ENCODE data around the gene CACNG1.

Gene CACNG1, protein sequence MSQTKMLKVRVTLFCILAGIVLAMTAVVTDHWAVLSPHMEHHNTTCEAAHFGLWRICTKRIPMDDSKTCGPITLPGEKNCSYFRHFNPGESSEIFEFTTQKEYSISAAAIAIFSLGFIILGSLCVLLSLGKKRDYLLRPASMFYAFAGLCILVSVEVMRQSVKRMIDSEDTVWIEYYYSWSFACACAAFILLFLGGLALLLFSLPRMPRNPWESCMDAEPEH

DNA sequence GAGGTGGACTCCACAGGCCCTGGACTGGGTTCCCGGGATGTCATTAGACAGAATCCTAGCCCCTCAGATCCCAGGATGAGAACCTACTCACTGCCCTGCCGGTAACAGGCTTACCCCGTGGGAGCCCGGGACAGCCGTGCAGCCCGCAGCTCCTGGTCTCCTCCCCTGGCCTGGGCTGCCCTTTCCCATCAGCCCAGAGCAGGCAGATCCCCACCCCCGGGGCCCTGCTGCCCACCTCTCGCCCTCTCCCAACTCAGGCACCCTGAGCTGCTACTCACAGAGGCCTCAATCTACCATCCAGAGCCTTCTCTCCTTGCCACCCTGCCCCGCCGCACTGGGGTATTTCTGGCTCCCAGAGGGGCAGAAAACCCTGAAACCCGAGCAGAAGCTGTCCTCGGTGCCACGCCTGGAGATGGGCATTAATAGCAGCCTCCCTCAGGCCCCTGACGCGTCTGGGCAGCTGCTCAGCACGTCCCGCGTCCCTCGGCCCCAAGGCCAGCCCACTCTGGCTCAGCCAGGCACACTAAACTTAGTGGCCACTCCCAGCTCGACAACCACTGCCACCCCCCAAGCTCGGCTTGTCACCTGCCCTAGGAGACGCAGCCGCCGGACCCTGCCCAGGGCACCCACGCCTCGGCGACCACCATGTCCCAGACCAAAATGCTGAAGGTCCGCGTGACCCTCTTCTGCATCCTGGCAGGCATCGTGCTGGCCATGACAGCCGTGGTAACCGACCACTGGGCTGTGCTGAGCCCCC is at the start of gene CACNG1:
Gene CACNG1, plus strand, starts transcription at position 539 of the 757 bp plus-strand sequence. Its CDS starts 107 bp downstream, at position 646.
- H3K27ac Mint-ChIP-seq = no peak within 1 kb of the TSS
- no peaks in the 10 kb centered on the region for H3K27me3 Mint-ChIP-seq

DNA sequence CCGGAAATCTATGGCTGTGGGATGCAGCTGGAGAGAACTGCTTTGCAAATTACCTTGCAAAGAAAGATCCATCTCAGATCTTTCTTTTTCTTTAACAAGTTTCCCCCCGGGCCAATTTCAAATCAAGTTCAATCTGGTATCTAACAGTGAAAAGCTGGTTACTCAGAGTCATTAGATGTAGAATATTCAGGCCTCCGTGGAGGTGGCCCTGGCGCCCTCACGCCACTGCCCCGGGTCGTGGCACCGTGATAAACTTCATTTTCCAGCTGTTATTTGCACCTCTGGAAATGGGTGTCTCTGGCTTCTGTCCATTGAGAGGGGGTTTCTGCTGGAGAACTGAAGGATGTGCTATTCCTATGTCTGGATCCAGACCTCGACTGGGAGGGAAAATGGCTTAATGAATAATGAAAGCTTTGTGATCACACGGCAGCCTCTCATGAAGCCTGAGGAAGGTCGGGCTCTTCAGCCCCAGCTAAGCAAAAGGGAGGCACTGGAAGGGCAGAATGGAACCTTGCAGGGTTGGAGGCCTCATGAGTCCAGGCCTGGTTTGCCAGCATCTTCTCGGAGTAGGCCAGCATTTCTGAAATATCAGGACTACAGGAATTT is 49.3 kb upstream of the CACNG1 start:
- Mint-ChIP-seq H3K4me3 (no peak overlapping the region), H3K27me3 (peaks cover 4% of the 10 kb centered on the region), H3K36me3 (ENCODE audit: low read depth) (no peaks in the 10 kb centered on the region), H3K27ac (no peak overlapping the region), H3K9me3 (no peaks in the 10 kb centered on the region), H3K4me1 (ENCODE audit: low read depth) (no peaks in the 10 kb centered on the region)

More for the DNA sequence above, at the start of gene CACNG1:
- H3K9me3 Mint-ChIP-seq = peaks cover 11% of the 10 kb centered on the region
- no peaks in the 10 kb centered on the region for H3K4me1 Mint-ChIP-seq (ENCODE audit: low read depth)
- H3K36me3 Mint-ChIP-seq (ENCODE audit: low read depth) = peaks cover 9% of the 10 kb centered on the region
- H3K4me3 Mint-ChIP-seq = no peak within 1 kb of the TSS

DNA sequence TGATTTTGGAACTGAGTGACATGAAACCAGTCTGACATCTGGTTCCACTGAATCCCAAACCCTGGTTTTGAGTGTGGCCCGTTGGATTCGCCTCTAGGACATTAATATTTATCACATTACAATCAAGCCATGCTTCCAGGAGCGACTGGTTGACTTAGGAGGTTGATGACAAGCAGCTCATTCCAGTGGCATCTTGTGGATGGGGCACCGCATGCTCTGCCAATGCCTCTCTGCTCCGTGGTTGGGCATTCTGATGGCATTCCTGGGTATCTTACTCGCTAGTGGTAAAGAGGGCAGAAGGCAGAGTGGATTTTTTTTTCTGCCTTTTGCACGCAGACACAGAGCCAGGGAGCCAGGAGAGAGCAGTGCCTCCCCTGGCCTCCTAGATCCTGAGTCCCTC is 48.4 kb upstream of the CACNG1 start:
- H3K4me3 Mint-ChIP-seq = no peak overlapping the region
- no peak overlapping the region for H3K27ac Mint-ChIP-seq
- no peaks in the 10 kb centered on the region for H3K4me1 Mint-ChIP-seq (ENCODE audit: low read depth)
- H3K36me3 Mint-ChIP-seq (ENCODE audit: low read depth) = no peaks in the 10 kb centered on the region
- H3K27me3 Mint-ChIP-seq = no peaks in the 10 kb centered on the region
- no peaks in the 10 kb centered on the region for H3K9me3 Mint-ChIP-seq

DNA sequence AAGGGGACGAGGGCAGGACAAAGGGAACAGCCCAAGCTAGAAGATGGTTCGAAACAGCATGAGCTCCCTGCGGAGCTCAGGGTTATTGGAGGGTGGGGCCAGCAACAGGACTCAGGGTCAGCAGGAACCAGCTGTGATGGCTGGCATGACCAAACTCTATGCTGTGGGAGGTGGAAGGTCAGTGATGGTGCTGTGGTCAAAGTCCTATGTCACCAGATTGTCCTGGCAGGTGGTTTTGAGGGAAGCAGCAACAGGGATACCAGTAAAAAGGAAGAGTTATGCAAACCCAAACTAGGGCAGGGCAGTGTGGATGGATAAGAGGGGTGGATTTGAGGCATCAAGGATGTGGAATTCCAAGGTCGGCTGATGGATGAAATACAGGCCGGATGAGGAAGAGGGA is 47.4 kb upstream of the CACNG1 start:
- Mint-ChIP-seq H3K4me1 (ENCODE audit: low read depth) (no peaks in the 10 kb centered on the region), H3K4me3 (no peak overlapping the region), H3K27ac (no peak overlapping the region), H3K27me3 (no peaks in the 10 kb centered on the region), H3K9me3 (no peaks in the 10 kb centered on the region), H3K36me3 (ENCODE audit: low read depth) (no peaks in the 10 kb centered on the region)

DNA sequence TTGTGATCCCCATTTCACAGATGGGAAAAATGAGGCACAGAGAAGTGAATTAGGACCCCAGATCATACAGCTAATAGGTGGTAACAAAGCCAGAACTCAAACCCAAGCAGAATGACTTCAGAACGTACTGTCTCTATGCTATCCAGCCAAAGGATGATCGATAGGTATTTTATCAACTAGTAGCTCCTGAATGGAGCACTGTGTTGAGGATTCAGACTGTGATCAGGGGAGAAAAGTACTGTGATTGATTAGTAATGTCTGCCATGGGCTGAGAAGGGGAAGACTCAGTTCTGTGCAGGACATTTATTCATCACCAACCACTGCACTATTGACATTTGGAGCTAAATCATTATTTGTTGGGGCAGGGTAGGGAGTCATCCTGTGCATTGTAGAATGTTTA is 41.1 kb upstream of the CACNG1 start:
- Mint-ChIP-seq H3K36me3 (ENCODE audit: low read depth) (no peaks in the 10 kb centered on the region), H3K9me3 (no peaks in the 10 kb centered on the region), H3K4me3 (no peak overlapping the region), H3K27ac (no peak overlapping the region), H3K27me3 (peaks cover 4% of the 10 kb centered on the region), H3K4me1 (ENCODE audit: low read depth) (no peaks in the 10 kb centered on the region)

DNA sequence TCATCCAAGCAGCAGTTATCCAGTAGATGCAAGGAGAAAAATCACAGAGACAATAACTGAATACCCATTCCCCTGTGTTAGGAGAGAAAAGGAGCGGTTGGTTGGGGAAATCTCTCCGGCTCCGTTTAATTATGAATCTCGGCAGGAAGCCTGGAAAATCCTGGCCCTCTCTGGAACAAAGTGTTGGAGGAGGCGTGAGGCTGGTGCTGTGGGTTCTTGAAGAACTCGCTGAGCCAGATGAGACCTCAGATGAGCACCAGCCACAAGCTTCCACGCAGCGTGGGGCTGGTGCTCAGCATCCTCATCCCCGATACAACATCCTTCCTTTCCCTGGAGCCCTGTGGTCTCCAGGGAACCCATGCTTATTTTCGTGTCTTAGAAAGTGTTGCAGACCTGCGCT is 40.2 kb upstream of the CACNG1 start:
- Mint-ChIP-seq H3K27me3 (peaks cover 9% of the 10 kb centered on the region), H3K27ac (no peak overlapping the region), H3K4me1 (ENCODE audit: low read depth) (no peaks in the 10 kb centered on the region), H3K9me3 (no peaks in the 10 kb centered on the region), H3K4me3 (no peak overlapping the region), H3K36me3 (ENCODE audit: low read depth) (no peaks in the 10 kb centered on the region)

DNA sequence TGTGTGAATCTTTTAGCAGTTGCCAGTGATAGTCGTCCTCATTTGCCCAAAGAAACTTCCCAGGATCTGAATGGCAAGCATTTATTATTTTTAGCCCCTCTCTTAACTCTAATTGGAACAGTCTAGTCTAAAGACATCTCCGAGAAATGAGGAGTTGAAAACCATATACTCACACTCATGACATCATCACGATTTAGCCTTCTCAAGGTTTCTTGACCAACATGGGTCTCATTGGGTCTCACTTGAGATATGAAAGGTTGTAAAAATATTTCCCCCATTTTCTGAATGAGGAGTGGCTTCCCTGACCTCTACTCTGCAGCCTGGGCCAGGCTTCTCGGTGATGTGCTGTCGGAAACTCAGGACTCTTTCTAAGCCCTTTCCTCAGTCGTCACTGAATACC is 37.1 kb upstream of the CACNG1 start:
- Mint-ChIP-seq H3K9me3 (no peaks in the 10 kb centered on the region), H3K4me3 (no peak overlapping the region), H3K36me3 (ENCODE audit: low read depth) (no peaks in the 10 kb centered on the region), H3K27me3 (peaks cover 16% of the 10 kb centered on the region), H3K4me1 (ENCODE audit: low read depth) (no peaks in the 10 kb centered on the region), H3K27ac (no peak overlapping the region)

DNA sequence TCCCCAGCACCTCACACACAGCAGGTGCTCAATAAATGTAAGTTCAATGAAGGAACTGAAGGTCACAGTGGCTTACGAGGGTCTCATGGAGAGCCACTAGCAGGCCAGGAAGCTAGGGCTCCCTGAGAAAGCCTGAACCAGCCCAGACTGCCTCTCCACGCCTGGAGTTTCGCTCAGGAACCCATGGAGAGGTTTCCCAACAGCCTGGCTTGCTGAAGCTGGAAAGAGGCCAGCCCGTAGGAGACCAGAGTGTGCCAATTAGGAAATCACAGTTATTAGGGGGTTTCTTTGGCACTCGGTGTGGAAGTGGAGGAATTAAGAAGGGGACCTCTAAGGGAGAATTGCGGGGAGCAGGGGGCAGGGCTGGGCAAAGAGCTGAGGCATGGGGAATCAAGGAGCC is 36.3 kb upstream of the CACNG1 start:
- Mint-ChIP-seq H3K36me3 (ENCODE audit: low read depth) (no peaks in the 10 kb centered on the region), H3K9me3 (no peaks in the 10 kb centered on the region), H3K4me1 (ENCODE audit: low read depth) (no peaks in the 10 kb centered on the region), H3K4me3 (no peak overlapping the region), H3K27me3 (peaks cover 15% of the 10 kb centered on the region), H3K27ac (no peak overlapping the region)

DNA sequence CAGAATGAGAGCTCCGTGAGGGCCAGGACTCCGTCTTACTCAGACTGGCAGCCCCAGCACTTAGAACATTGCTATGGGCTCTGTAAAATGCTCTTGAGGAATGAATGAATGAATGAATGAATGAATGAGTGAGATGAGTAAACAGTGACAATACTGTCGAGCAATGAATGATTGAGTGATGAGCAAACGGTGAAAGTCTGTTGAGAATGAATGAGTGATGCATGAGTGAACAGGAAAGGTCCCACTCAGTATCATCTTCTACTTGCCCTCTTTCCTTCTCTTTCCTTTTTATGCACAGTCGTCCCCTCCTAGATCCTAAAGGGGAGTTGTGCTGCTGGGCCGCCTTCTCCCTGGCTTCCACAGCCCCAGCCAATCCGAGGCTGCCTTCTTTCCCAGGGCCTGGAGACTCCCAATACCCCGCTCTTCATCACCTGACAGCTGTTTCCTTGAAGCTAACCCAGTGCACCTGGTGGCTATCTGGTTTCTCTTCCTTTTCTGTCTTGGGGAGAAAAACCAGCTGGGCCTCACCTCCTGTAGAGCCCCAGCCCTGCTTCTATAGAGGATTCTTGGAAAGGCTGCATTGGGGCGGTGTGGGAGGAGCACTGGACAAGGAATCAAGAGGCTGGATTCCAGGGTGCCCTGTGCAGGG is 32.7 kb upstream of the CACNG1 start:
- no peaks in the 10 kb centered on the region for H3K4me1 Mint-ChIP-seq (ENCODE audit: low read depth)
- peaks cover 20% of the 10 kb centered on the region for H3K27me3 Mint-ChIP-seq
- no peak overlapping the region for H3K4me3 Mint-ChIP-seq
- H3K27ac Mint-ChIP-seq = no peak overlapping the region
- no peaks in the 10 kb centered on the region for H3K36me3 Mint-ChIP-seq (ENCODE audit: low read depth)
- no peaks in the 10 kb centered on the region for H3K9me3 Mint-ChIP-seq

DNA sequence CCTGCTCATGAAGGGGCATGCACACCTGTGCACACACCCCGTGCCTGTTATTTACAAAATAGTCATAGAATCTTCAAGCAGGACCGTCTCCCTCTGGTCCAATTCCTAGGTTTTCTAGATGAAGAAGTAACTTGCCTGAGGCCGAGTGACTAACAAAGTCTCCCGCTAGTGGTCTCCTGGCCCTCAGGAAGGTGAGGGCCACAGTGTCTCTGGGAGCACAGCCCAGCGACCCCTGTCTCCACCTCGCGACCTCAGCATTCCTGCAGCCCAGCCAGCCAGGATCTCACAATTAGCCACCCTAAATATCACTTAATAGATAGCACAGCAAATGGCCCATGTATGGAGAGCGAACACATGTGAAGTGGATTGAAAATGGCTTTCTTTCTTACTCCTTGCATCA is 30.5 kb upstream of the CACNG1 start:
- Mint-ChIP-seq H3K36me3 (ENCODE audit: low read depth) (no peaks in the 10 kb centered on the region), H3K9me3 (no peaks in the 10 kb centered on the region), H3K27me3 (peaks cover 18% of the 10 kb centered on the region), H3K27ac (no peak overlapping the region), H3K4me3 (no peak overlapping the region), H3K4me1 (ENCODE audit: low read depth) (no peaks in the 10 kb centered on the region)

DNA sequence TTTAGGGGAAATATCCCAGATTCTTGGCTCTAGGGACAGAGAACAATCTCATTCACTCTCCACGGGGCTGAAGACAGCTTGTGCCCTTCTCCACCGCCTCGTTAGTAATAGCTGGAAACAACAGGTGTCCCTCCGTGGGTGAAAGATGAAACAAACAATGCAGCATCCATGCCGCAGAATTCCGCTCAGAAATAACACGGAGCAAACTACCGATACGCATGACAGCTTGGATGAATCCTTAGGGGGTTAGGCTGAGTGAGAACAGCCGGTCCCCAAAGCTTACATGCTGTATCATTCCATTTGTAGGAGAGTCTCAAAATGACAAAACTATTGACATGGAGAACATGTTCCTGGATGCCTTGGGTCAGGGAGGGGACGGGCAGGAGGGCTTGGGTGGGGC is 29.4 kb upstream of the CACNG1 start:
- no peaks in the 10 kb centered on the region for H3K4me1 Mint-ChIP-seq (ENCODE audit: low read depth)
- no peak overlapping the region for H3K4me3 Mint-ChIP-seq
- H3K9me3 Mint-ChIP-seq = no peaks in the 10 kb centered on the region
- H3K27ac Mint-ChIP-seq = no peak overlapping the region
- H3K27me3 Mint-ChIP-seq = peaks cover 14% of the 10 kb centered on the region
- H3K36me3 Mint-ChIP-seq (ENCODE audit: low read depth) = no peaks in the 10 kb centered on the region

DNA sequence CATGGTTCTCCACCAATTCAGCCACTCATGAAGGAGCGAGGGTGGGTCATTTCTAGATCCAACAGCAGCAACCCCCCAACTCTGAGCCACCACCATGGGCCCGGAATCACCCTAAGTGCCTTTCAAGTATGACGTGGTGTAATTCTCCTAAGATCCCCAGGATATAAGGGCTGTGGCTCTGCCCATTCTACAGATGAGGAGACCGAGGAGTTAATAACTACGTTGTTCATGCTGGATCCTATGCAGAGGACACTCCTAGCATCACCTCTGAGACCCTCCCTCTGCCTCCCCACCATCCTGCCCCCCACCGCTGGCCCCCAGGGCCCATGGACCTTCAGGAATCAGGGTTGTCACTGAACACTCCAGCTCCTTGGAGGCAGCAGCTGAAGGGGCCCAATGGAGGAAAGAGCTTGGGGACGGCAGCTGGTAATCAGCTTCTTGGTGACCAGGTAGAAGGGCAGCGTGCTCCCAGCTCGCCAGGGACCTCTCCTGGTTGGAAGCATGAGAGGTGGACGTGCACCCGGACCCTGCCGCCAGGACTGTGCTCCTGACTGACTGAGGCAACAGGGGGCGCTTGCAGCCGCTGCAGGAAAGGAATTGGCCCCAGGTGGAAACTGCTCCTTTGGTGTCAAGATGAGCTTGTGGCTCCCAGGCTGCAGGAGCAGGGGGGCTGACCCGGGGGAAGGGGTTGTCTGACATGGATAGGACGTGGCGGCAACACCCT is 28.2 kb upstream of the CACNG1 start:
- H3K9me3 Mint-ChIP-seq = no peaks in the 10 kb centered on the region
- H3K4me1 Mint-ChIP-seq (ENCODE audit: low read depth) = no peaks in the 10 kb centered on the region
- no peak overlapping the region for H3K27ac Mint-ChIP-seq
- H3K27me3 Mint-ChIP-seq = peaks cover 14% of the 10 kb centered on the region
- H3K4me3 Mint-ChIP-seq = no peak overlapping the region
- no peaks in the 10 kb centered on the region for H3K36me3 Mint-ChIP-seq (ENCODE audit: low read depth)

DNA sequence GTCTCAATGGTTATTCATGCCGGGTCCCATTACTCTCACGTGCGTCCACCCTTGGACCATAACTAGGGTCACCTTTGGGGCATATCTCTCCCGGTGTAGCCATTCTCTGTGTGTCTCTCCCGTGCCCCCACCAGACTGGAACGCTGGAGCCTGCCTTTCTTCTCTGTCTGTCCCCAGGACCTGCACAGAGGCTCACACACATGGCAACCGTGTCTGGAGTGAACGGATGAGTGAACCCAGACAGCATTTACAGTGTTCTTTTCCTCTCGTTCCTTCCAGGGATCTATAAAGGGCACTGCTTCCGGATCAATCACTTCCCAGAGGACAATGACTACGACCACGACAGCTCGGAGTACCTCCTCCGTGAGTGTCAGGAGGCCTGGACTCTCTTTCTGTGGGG is 26.4 kb upstream of the CACNG1 start:
- Mint-ChIP-seq H3K27me3 (peaks cover 7% of the 10 kb centered on the region), H3K4me1 (ENCODE audit: low read depth) (no peaks in the 10 kb centered on the region), H3K27ac (no peak overlapping the region), H3K36me3 (ENCODE audit: low read depth) (no peaks in the 10 kb centered on the region), H3K4me3 (no peak overlapping the region), H3K9me3 (no peaks in the 10 kb centered on the region)

DNA sequence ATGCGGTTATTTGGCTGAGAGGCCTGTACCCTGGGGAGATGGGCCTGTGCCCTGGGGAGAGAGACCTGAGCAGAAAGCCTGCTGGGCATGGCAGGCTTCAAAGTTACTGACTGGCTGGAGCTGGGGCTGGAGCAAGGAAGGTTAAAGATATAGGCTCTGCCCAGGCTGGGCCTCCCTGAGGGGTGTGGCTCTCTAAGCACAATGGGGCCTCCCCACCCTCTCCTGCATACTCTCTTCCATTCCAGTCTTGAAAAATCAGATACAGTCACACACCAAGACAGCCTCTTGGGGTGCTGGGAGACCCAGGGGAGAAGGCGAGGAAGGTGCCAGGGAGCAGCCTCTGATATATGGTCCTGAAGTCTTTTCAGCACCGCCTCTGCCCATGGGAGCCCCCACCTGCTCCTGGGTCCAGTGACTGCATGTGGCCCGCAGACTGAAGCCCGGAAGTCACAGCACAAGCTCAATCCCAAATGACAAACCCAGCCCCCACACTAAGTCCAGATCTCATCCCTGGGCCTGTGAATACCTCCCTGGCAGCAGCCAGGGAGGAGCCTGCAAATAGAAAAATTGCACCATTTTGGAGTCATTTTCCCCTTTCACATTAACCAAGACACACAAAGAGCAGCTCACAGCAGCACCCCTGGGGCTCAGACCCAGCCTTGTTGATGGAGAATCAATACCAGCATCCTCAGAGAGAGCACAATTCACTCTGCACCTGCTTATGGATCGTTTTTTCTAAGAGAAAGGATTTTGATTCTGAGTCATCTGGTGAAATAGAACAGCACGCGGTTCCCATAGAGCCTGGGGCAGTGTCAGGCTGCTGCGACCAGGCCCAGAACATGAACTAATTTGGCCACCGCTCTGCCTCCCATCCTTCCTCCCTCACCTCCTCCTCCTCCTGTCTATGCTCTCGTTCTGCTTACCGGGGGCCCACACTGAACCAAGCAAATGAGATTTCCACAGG is 25.6 kb upstream of the CACNG1 start:
- H3K9me3 Mint-ChIP-seq = no peaks in the 10 kb centered on the region
- H3K27ac Mint-ChIP-seq = no peak overlapping the region
- H3K36me3 Mint-ChIP-seq (ENCODE audit: low read depth) = no peaks in the 10 kb centered on the region
- no peak overlapping the region for H3K4me3 Mint-ChIP-seq
- H3K27me3 Mint-ChIP-seq = peaks cover 3% of the 10 kb centered on the region
- H3K4me1 Mint-ChIP-seq (ENCODE audit: low read depth) = no peaks in the 10 kb centered on the region
